PC-9 (cell line): ENCODE measurements around the gene COL4A2.

Source experiments
- CTCF ChIP-seq: fragments of 200-600 bp; sonication (generic); conservative IDR thresholded peaks from 2 replicates; pipeline ENCODE4 v1.6.1; 2017; ENCODE audit warnings: mixed run types, antibody characterized with exemption, mild to moderate bottlenecking, moderate library complexity
- EZH2 ChIP-seq: fragments of 200-600 bp; sonication (generic); IDR thresholded peaks from 2 replicates; pipeline ENCODE4 v1.8.0; 2017; ENCODE audit warnings: antibody characterized with exemption, low read depth

GRCh38 chr13:110450941-110451730 lies 144.1 kb downstream of the COL4A2 start:
- TF ChIP-seq CTCF = no peak
- TF ChIP-seq EZH2 = no peak
